Astrocyte (in vitro differentiated cells and primary cell): Measurements from ENCODE around the gene SURF4. TPM values are rescaled to one million over a fixed set of nuclear protein-coding genes. Genes with fewer than 3 reads are reported as not detected.

Experiments
- DNase-seq: peaks from one replicate; pipeline ENCODE4 v3.0.0-alpha.2; 2010; ENCODE audit warnings: low read depth
- FAIRE-seq: peaks from 2 replicates; lab custom pipeline; 2011; peaks lifted over from hg19 to GRCh38; lab: Jason Lieb, UNC
- H2AFZ ChIP-seq: 2 replicates; pipeline ENCODE4 v1.6.0; 2012; ENCODE audit warnings: low read depth, low read length, inconsistent platforms
- H3K27ac ChIP-seq: 2 replicates; pipeline ENCODE4 v1.5.1; 2011; ENCODE audit warnings: low read depth, low read length, inconsistent platforms
- H3K27me3 ChIP-seq: 2 replicates; pipeline ENCODE4 v1.6.0; 2011; ENCODE audit warnings: low read length, inconsistent platforms; ENCODE audit not compliant: insufficient read depth
- H3K36me3 ChIP-seq: 2 replicates; pipeline ENCODE4 v1.5.1; 2011; ENCODE audit warnings: low read length, inconsistent platforms; ENCODE audit not compliant: insufficient read depth
- H3K4me1 ChIP-seq: 2 replicates; pipeline ENCODE4 v1.5.1; 2011; ENCODE audit warnings: low read length, inconsistent platforms; ENCODE audit not compliant: insufficient read depth
- H3K4me2 ChIP-seq: 2 replicates; pipeline ENCODE4 v1.6.0; 2012; ENCODE audit warnings: low read length, inconsistent platforms
- H3K4me3 ChIP-seq: 2 replicates; pipeline ENCODE4 v1.5.1; 2011; ENCODE audit warnings: low read depth, mild to moderate bottlenecking, low read length, inconsistent platforms; ENCODE audit not compliant: insufficient read depth
- H3K79me2 ChIP-seq: 2 replicates; pipeline ENCODE4 v1.6.0; 2012; ENCODE audit warnings: mild to moderate bottlenecking, low read length, inconsistent platforms; ENCODE audit not compliant: insufficient read depth
- H3K9ac ChIP-seq: 2 replicates; pipeline ENCODE4 v1.6.0; 2012; ENCODE audit warnings: mild to moderate bottlenecking, low read length, inconsistent platforms
- H3K9me3 ChIP-seq: 2 replicates; pipeline ENCODE4 v1.5.1; 2012; ENCODE audit warnings: low read depth, mild to moderate bottlenecking, low read length, inconsistent platforms; ENCODE audit not compliant: insufficient read depth
- H4K20me1 ChIP-seq: 2 replicates; pipeline ENCODE4 v1.6.0; 2012; ENCODE audit warnings: low read length, inconsistent platforms; ENCODE audit not compliant: insufficient read depth
- H3K27ac Mint-ChIP-seq: one replicate; pipeline ENCODE4 v1.8.0; 2021; ENCODE audit warnings: mild to moderate bottlenecking, mixed read lengths; ENCODE audit not compliant: unreplicated experiment
- H3K27me3 Mint-ChIP-seq: one replicate; pipeline ENCODE4 v1.8.0; 2021; ENCODE audit warnings: low read depth, mixed read lengths; ENCODE audit not compliant: unreplicated experiment
- H3K36me3 Mint-ChIP-seq: one replicate; pipeline ENCODE4 v1.8.0; 2021; ENCODE audit warnings: low read depth, mixed read lengths; ENCODE audit not compliant: unreplicated experiment
- H3K4me1 Mint-ChIP-seq: one replicate; pipeline ENCODE4 v1.8.0; 2021; ENCODE audit warnings: low read depth, mixed read lengths; ENCODE audit not compliant: unreplicated experiment
- H3K4me3 Mint-ChIP-seq: one replicate; pipeline ENCODE4 v1.8.0; 2021; ENCODE audit warnings: mild to moderate bottlenecking, moderate library complexity, mixed read lengths; ENCODE audit not compliant: unreplicated experiment
- H3K9me3 Mint-ChIP-seq: one replicate; pipeline ENCODE4 v1.8.0; 2021; ENCODE audit warnings: mild to moderate bottlenecking, mixed read lengths; ENCODE audit not compliant: unreplicated experiment
- EZH2 ChIP-seq: IDR thresholded peaks from 2 replicates; pipeline ENCODE4 v1.6.1; 2012; ENCODE audit warnings: mild to moderate bottlenecking, low read length, inconsistent platforms; ENCODE audit not compliant: insufficient read depth
- total RNA-seq: library from RNA; stranded (reverse); gene quantifications from 2 replicates; pipeline ENCODE4 v1.2.1, GENCODE V29; 2021
- TF ChIP-seq, protein P1 (sequence below): IDR thresholded peaks from 2 replicates; pipeline ENCODE4 v1.5.1; 2011; ENCODE audit warnings: low read depth, mild to moderate bottlenecking, inconsistent platforms, low read length, moderate library complexity; ENCODE audit not compliant: insufficient read depth

Gene SURF4
- total RNA-seq, 1 donor from 2014 or later, result 338 TPM

- no peak overlapping the region for H3K4me3 Mint-ChIP-seq
- H3K27me3 Mint-ChIP-seq, result no peaks in the 10 kb centered on the region
- Histone ChIP-seq H3K4me3 (no peak overlapping the region), H3K27ac (peak overlapping the region; percentile 24), H3K4me2 (peak overlapping the region; percentile 18), H3K36me3 (peaks cover 7% of the 10 kb centered on the region), H3K4me1 (peaks cover 9% of the 10 kb centered on the region), H3K9me3 (no peaks in the 10 kb centered on the region), H3K27me3 (no peaks in the 10 kb centered on the region), H3K79me2 (no peaks in the 10 kb centered on the region), H2AFZ (no peak overlapping the region), H3K9ac (peak overlapping the region; percentile 15), H4K20me1 (peaks cover 38% of the 10 kb centered on the region)
- peaks cover 10% of the 10 kb centered on the region for H3K4me1 Mint-ChIP-seq
- H3K27ac Mint-ChIP-seq, result peak overlapping the region; percentile 26
- no peak for FAIRE-seq
- DNase-seq, result no peak
- peaks cover 16% of the 10 kb centered on the region for H3K36me3 Mint-ChIP-seq
- TF ChIP-seq EZH2, result no peak
- TF ChIP-seq, protein P1, sequence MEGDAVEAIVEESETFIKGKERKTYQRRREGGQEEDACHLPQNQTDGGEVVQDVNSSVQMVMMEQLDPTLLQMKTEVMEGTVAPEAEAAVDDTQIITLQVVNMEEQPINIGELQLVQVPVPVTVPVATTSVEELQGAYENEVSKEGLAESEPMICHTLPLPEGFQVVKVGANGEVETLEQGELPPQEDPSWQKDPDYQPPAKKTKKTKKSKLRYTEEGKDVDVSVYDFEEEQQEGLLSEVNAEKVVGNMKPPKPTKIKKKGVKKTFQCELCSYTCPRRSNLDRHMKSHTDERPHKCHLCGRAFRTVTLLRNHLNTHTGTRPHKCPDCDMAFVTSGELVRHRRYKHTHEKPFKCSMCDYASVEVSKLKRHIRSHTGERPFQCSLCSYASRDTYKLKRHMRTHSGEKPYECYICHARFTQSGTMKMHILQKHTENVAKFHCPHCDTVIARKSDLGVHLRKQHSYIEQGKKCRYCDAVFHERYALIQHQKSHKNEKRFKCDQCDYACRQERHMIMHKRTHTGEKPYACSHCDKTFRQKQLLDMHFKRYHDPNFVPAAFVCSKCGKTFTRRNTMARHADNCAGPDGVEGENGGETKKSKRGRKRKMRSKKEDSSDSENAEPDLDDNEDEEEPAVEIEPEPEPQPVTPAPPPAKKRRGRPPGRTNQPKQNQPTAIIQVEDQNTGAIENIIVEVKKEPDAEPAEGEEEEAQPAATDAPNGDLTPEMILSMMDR, result no peak
- H3K9me3 Mint-ChIP-seq, result no peaks in the 10 kb centered on the region
Measured at GRCh38 chr9:133405508-133406438, 29.9 kb upstream of the SURF4 start.

DNA sequence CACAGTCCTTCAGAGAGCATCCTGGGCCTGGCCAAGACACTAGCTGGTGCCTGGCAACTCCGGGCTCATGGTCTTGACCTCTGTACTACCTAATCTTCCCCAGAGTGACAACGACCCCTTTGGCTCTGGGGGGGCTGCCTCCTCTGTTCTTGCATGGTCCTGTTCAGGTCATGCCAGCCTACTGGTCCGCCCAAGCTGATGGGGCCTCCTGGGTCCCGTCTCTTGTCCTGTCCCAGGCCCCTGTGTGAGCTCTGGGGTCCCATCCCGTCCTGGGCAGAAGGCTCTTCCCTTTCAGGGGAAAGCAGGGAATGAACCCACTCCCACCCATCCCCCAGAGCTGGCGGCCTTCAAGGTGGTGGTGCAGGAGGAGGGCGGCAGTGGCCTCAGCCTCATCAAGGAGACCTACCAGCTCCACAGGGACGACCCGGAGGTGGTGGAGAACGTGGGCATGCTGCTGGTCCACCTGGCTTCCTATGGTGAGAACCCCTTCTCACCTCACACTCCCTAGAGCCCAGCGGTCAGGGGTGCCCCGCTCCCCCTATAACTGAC, 28.7 kb upstream of the SURF4 start:
- H3K4me2 ChIP-seq, result no peak overlapping the region
- FAIRE-seq (no peak), DNase-seq (no peak)
- H3K27ac ChIP-seq, result no peak overlapping the region
- Mint-ChIP-seq H3K9me3 (no peaks in the 10 kb centered on the region), H3K27ac (no peak overlapping the region), H3K36me3 (peaks cover 13% of the 10 kb centered on the region), H3K4me3 (no peak overlapping the region), H3K4me1 (peaks cover 10% of the 10 kb centered on the region), H3K27me3 (no peaks in the 10 kb centered on the region)
- H3K36me3 ChIP-seq, result peaks cover 6% of the 10 kb centered on the region
- H3K9me3 ChIP-seq, result no peaks in the 10 kb centered on the region
- no peaks in the 10 kb centered on the region for H3K27me3 ChIP-seq
- H4K20me1 ChIP-seq, result peaks cover 37% of the 10 kb centered on the region
- peaks cover 9% of the 10 kb centered on the region for H3K4me1 ChIP-seq
- H3K4me3 ChIP-seq, result no peak overlapping the region
- no peak overlapping the region for H3K9ac ChIP-seq
- H3K79me2 ChIP-seq, result no peaks in the 10 kb centered on the region
- no peak for TF ChIP-seq EZH2
- TF ChIP-seq, protein P1, result no peak
- H2AFZ ChIP-seq, result no peak overlapping the region
